ENCODE data around the gene CHRNA4. TPM values are rescaled to one million over a fixed set of nuclear protein-coding genes. Genes with fewer than 3 reads are reported as not detected.

Gene CHRNA4
- total and polyA plus RNA-seq, 9 of the 15 experiments (the other 6 are each of a cell fraction or from before 2014, with no cell fraction given), result not detected

DNA sequence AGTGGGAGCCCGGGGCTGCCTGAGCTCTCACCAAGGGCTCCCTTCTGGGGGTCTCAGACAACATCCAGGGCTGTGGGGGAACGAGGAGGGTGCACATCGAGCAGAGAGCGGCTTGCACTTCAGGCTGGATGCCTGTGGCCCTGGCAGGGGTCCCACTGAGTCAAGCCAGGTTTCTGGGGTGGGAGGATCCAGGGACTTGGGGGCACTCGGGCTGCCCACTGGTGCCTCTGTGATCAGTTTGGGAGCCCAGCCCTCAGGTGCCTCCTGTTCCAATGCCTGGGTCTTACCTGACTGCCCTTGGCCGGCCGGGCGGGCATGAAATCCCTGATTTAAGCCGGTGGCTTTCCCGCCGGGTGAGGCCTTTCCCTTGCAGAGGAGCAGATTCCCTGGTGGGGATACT lies 67.7 kb downstream of the CHRNA4 start:
- Histone ChIP-seq H3K9ac (ENCODE audit: insufficient read depth in 1 of 2, low read depth in 2 of 2, low read length in 2 of 2) (no peak overlapping the region), H3K9me3 (replicated peaks; ENCODE audit: control insufficient read depth, insufficient read depth, low read depth, low read length) (no peaks in the 10 kb centered on the region), H3K79me2 (ENCODE audit: control insufficient read depth, insufficient read depth, low read length) (no peaks in the 10 kb centered on the region), H3K4me3 (no peak overlapping the region), H3K4me1 (replicated peaks in 1 of 2; ENCODE audit: control insufficient read depth in 2 of 2, insufficient read depth in 2 of 2, low read length in 2 of 2) (peaks cover 0 to 79% of the 10 kb centered on the region in 2 experiments; a peak in 2 of 5 replicates), H4K20me1 (replicated peaks; ENCODE audit: control insufficient read depth, insufficient read depth, low read length) (peaks cover 37% of the 10 kb centered on the region), H3K36me3 (ENCODE audit: control insufficient read depth, insufficient read depth, low read length) (peaks cover 14% of the 10 kb centered on the region; the same call in 1 of the 3 replicates), H3K4me2 (ENCODE audit: insufficient read depth, low read length) (no peak overlapping the region), H3K27me3 (ENCODE audit: control insufficient read depth in 2 of 2, insufficient read depth in 2 of 2, low read length in 2 of 2) (peaks cover 12 to 29% of the 10 kb centered on the region in 2 experiments; a peak in 4 of 5 replicates), H3K9me1 (ENCODE audit: control insufficient read depth, insufficient read depth, low read length) (peaks cover 10% of the 10 kb centered on the region), H2AFZ (ENCODE audit: low read depth, low read length) (no peak overlapping the region), H3K27ac (ENCODE audit: extremely low read depth, low read depth, low read length) (no peak overlapping the region)
- ATAC-seq (no peak), DNase-seq (ENCODE audit: extremely low read depth in 1 of 4, low spot score in 3 of 4) (no peak), FAIRE-seq (no peak)
- 46% methylated on average over 7 of the region's 11 CpGs for WGBS (ENCODE audit: insufficient coverage, low coverage, missing lambda C conversion rate)
- CTCF ChIA-PET (ENCODE audit: low intra/inter-chr PET ratio), result no interaction called here
- TF ChIP-seq PRMT5 (CRISPR knock-in tag; IDR thresholded peaks at IDR 0.05), result no peak
- no peak for TF ChIP-seq POLR2AphosphoS2 (IDR thresholded peaks at IDR 0.05; ENCODE audit: low read length)
- TF ChIP-seq ZSCAN32 (CRISPR knock-in tag; IDR thresholded peaks at IDR 0.05), result no peak
- peak; percentile 42; the same call in 1 of the 2 replicates for TF ChIP-seq POLR2G (IDR thresholded peaks at IDR 0.05; ENCODE audit: low read depth, low read length)
- no peak for TF ChIP-seq MITF (IDR thresholded peaks at IDR 0.05)
- TF ChIP-seq KLF13 (tag; IDR thresholded peaks at IDR 0.05; ENCODE audit: borderline replicate concordance, low read depth), result no peak
- POLR2A ChIA-PET, result interaction anchor here (5.7 kb wide), 1 partner anchor 12 kb away, joined by 28 read pairs; no protein-coding TSS in a partner anchor
- intact Hi-C loops (cut with micrococcal nuclease), result loop anchor here (5.0 kb wide), 1 partner anchor 66 kb away; no protein-coding TSS in a partner anchor
- no TSS peak for BruUV-seq (replicated peaks)
- in situ Hi-C loops (cut with MboI), result no loop called here

Small RNA genes within 50 kb of the gene (small RNA-seq; reads per million reads assigned to genes)
- gene RNU6-994P, result not detected

Other genes with a start within 250 kb of the CHRNA4 start
Only the 7 nearest of the 12 such genes appear.
- 20.8 and 26.6 TPM in 2 replicates for gene YTHDF1, start 145.2 kb downstream of the CHRNA4 start, total RNA-seq (2014; rRNA removed)
- 18.0 and 19.0 TPM in 2 replicates for gene YTHDF1, start 145.2 kb downstream of the CHRNA4 start, total RNA-seq (2014; rRNA removed; fragmentation: Illumina TruSeq; extraction: Trizol)
- gene YTHDF1, start 145.2 kb downstream of the CHRNA4 start, total RNA-seq (2015; rRNA removed; fragmentation: Illumina TruSeq; extraction: Trizol), result 26.5 and 27.8 TPM in 2 replicates
- gene YTHDF1, start 145.2 kb downstream of the CHRNA4 start, total RNA-seq (2021), result 41.8 and 42.4 TPM in 2 replicates
- gene YTHDF1, start 145.2 kb downstream of the CHRNA4 start, polyA plus RNA-seq (2011; rRNA removed), result 20.5 and 27.9 TPM in 2 replicates
- gene YTHDF1, start 145.2 kb downstream of the CHRNA4 start, polyA plus RNA-seq (2014; fragmentation: Illumina TruSeq; extraction: Trizol), result 29.3 and 31.6 TPM in 2 replicates
- gene YTHDF1, start 145.2 kb downstream of the CHRNA4 start, polyA plus RNA-seq (2014; fragmentation: Nextera tagmentation; extraction: Ambion mirVana), result 10 to 100 TPM; 10.1 to 11.1 TPM
- 28.6 and 33.2 TPM in 2 replicates for gene YTHDF1, start 145.2 kb downstream of the CHRNA4 start, polyA plus RNA-seq (2014; rRNA removed)
- not detected in 2 replicates for gene BIRC7, start 125.4 kb downstream of the CHRNA4 start, total RNA-seq (2014; rRNA removed)
- not detected in 2 replicates for gene BIRC7, start 125.4 kb downstream of the CHRNA4 start, total RNA-seq (2014; rRNA removed; fragmentation: Illumina TruSeq; extraction: Trizol)
- 0.14 TPM in 1 of 2 replicates, not detected in the other for gene BIRC7, start 125.4 kb downstream of the CHRNA4 start, total RNA-seq (2015; rRNA removed; fragmentation: Illumina TruSeq; extraction: Trizol)
- 0.18 and 0.27 TPM in 2 replicates for gene BIRC7, start 125.4 kb downstream of the CHRNA4 start, total RNA-seq (2021)
- gene BIRC7, start 125.4 kb downstream of the CHRNA4 start, polyA plus RNA-seq (2011; rRNA removed), result 0.14 and 0.24 TPM in 2 replicates
- not detected in 2 replicates for gene BIRC7, start 125.4 kb downstream of the CHRNA4 start, polyA plus RNA-seq (2014; fragmentation: Illumina TruSeq; extraction: Trizol)
- not detected for gene BIRC7, start 125.4 kb downstream of the CHRNA4 start, polyA plus RNA-seq (2014; fragmentation: Nextera tagmentation; extraction: Ambion mirVana)
- gene BIRC7, start 125.4 kb downstream of the CHRNA4 start, polyA plus RNA-seq (2014; rRNA removed), result 0.16 and 0.19 TPM in 2 replicates
- gene NKAIN4, start 106.9 kb downstream of the CHRNA4 start, total RNA-seq (2014; rRNA removed), result not detected in 2 replicates
- not detected in 2 replicates for gene NKAIN4, start 106.9 kb downstream of the CHRNA4 start, total RNA-seq (2014; rRNA removed; fragmentation: Illumina TruSeq; extraction: Trizol)
- not detected in 2 replicates for gene NKAIN4, start 106.9 kb downstream of the CHRNA4 start, total RNA-seq (2015; rRNA removed; fragmentation: Illumina TruSeq; extraction: Trizol)
- not detected in 2 replicates for gene NKAIN4, start 106.9 kb downstream of the CHRNA4 start, total RNA-seq (2021)
- not detected in 2 replicates for gene NKAIN4, start 106.9 kb downstream of the CHRNA4 start, polyA plus RNA-seq (2011; rRNA removed)
- gene NKAIN4, start 106.9 kb downstream of the CHRNA4 start, polyA plus RNA-seq (2014; fragmentation: Illumina TruSeq; extraction: Trizol), result not detected in 2 replicates
- gene NKAIN4, start 106.9 kb downstream of the CHRNA4 start, polyA plus RNA-seq (2014; fragmentation: Nextera tagmentation; extraction: Ambion mirVana), result not detected
- not detected in 2 replicates for gene NKAIN4, start 106.9 kb downstream of the CHRNA4 start, polyA plus RNA-seq (2014; rRNA removed)
- 42.4 and 44.3 TPM in 2 replicates for gene ARFGAP1, start 88.5 kb downstream of the CHRNA4 start, total RNA-seq (2014; rRNA removed)
- gene ARFGAP1, start 88.5 kb downstream of the CHRNA4 start, total RNA-seq (2014; rRNA removed; fragmentation: Illumina TruSeq; extraction: Trizol), result 15.7 and 17.6 TPM in 2 replicates
- 33.5 and 33.9 TPM in 2 replicates for gene ARFGAP1, start 88.5 kb downstream of the CHRNA4 start, total RNA-seq (2015; rRNA removed; fragmentation: Illumina TruSeq; extraction: Trizol)
- gene ARFGAP1, start 88.5 kb downstream of the CHRNA4 start, total RNA-seq (2021), result 85.3 and 102 TPM in 2 replicates
- gene ARFGAP1, start 88.5 kb downstream of the CHRNA4 start, polyA plus RNA-seq (2011; rRNA removed), result 39.1 and 89.8 TPM in 2 replicates
- 24.9 and 45.2 TPM in 2 replicates for gene ARFGAP1, start 88.5 kb downstream of the CHRNA4 start, polyA plus RNA-seq (2014; fragmentation: Illumina TruSeq; extraction: Trizol)
- under 1 TPM; 0.53 to 0.95 TPM for gene ARFGAP1, start 88.5 kb downstream of the CHRNA4 start, polyA plus RNA-seq (2014; fragmentation: Nextera tagmentation; extraction: Ambion mirVana)
- gene ARFGAP1, start 88.5 kb downstream of the CHRNA4 start, polyA plus RNA-seq (2014; rRNA removed), result 54.4 and 73.2 TPM in 2 replicates
- not detected in 2 replicates for gene COL20A1, start 68.2 kb downstream of the CHRNA4 start, total RNA-seq (2014; rRNA removed)
- not detected in 2 replicates for gene COL20A1, start 68.2 kb downstream of the CHRNA4 start, total RNA-seq (2014; rRNA removed; fragmentation: Illumina TruSeq; extraction: Trizol)
- gene COL20A1, start 68.2 kb downstream of the CHRNA4 start, total RNA-seq (2015; rRNA removed; fragmentation: Illumina TruSeq; extraction: Trizol), result not detected in 2 replicates
- not detected in 2 replicates for gene COL20A1, start 68.2 kb downstream of the CHRNA4 start, total RNA-seq (2021)
- not detected in 2 replicates for gene COL20A1, start 68.2 kb downstream of the CHRNA4 start, polyA plus RNA-seq (2011; rRNA removed)
- not detected in 2 replicates for gene COL20A1, start 68.2 kb downstream of the CHRNA4 start, polyA plus RNA-seq (2014; fragmentation: Illumina TruSeq; extraction: Trizol)
- not detected for gene COL20A1, start 68.2 kb downstream of the CHRNA4 start, polyA plus RNA-seq (2014; fragmentation: Nextera tagmentation; extraction: Ambion mirVana)
- gene COL20A1, start 68.2 kb downstream of the CHRNA4 start, polyA plus RNA-seq (2014; rRNA removed), result not detected in 2 replicates
- gene KCNQ2, start 111.3 kb upstream of the CHRNA4 start, total RNA-seq (2014; rRNA removed), result not detected in 2 replicates
- gene KCNQ2, start 111.3 kb upstream of the CHRNA4 start, total RNA-seq (2014; rRNA removed; fragmentation: Illumina TruSeq; extraction: Trizol), result not detected in 2 replicates
- not detected in 2 replicates for gene KCNQ2, start 111.3 kb upstream of the CHRNA4 start, total RNA-seq (2015; rRNA removed; fragmentation: Illumina TruSeq; extraction: Trizol)
- gene KCNQ2, start 111.3 kb upstream of the CHRNA4 start, total RNA-seq (2021), result 0.13 and 0.40 TPM in 2 replicates
- 0.08 TPM in 1 of 2 replicates, not detected in the other for gene KCNQ2, start 111.3 kb upstream of the CHRNA4 start, polyA plus RNA-seq (2011; rRNA removed)
- gene KCNQ2, start 111.3 kb upstream of the CHRNA4 start, polyA plus RNA-seq (2014; fragmentation: Illumina TruSeq; extraction: Trizol), result not detected in 2 replicates
- not detected for gene KCNQ2, start 111.3 kb upstream of the CHRNA4 start, polyA plus RNA-seq (2014; fragmentation: Nextera tagmentation; extraction: Ambion mirVana)
- gene KCNQ2, start 111.3 kb upstream of the CHRNA4 start, polyA plus RNA-seq (2014; rRNA removed), result 0.16 TPM in 1 of 2 replicates, not detected in the other
- 20.9 and 24.8 TPM in 2 replicates for gene EEF1A2, start 137.7 kb upstream of the CHRNA4 start, total RNA-seq (2014; rRNA removed)
- gene EEF1A2, start 137.7 kb upstream of the CHRNA4 start, total RNA-seq (2014; rRNA removed; fragmentation: Illumina TruSeq; extraction: Trizol), result 8.7 and 11.5 TPM in 2 replicates
- 7.7 and 8.7 TPM in 2 replicates for gene EEF1A2, start 137.7 kb upstream of the CHRNA4 start, total RNA-seq (2015; rRNA removed; fragmentation: Illumina TruSeq; extraction: Trizol)
- 29.0 and 29.6 TPM in 2 replicates for gene EEF1A2, start 137.7 kb upstream of the CHRNA4 start, total RNA-seq (2021)
- 9.6 and 11.8 TPM in 2 replicates for gene EEF1A2, start 137.7 kb upstream of the CHRNA4 start, polyA plus RNA-seq (2011; rRNA removed)
- 27.2 and 29.6 TPM in 2 replicates for gene EEF1A2, start 137.7 kb upstream of the CHRNA4 start, polyA plus RNA-seq (2014; fragmentation: Illumina TruSeq; extraction: Trizol)
- gene EEF1A2, start 137.7 kb upstream of the CHRNA4 start, polyA plus RNA-seq (2014; fragmentation: Nextera tagmentation; extraction: Ambion mirVana), result under 1 TPM; 0.04 to 0.58 TPM
- 10.9 and 11.4 TPM in 2 replicates for gene EEF1A2, start 137.7 kb upstream of the CHRNA4 start, polyA plus RNA-seq (2014; rRNA removed)

Data from K562 (cell line).